Measurements from ENCODE around the gene KRT77.

The KRT77 gene

GRCh38 chr12:52659951-52660350 lies 43.4 kb downstream of the KRT77 start:
- no peak for TF ChIP-seq SIN3A (IDR thresholded peaks at IDR 0.05; ENCODE audit: borderline replicate concordance, insufficient read depth, low read length)
- TF ChIP-seq TAF1 (IDR thresholded peaks at IDR 0.05; ENCODE audit: borderline replicate concordance, insufficient read depth, low read length): no peak
- no peak for TF ChIP-seq FOXP2 (optimal IDR thresholded peaks at IDR 0.05; ENCODE audit: borderline replicate concordance, extremely low read depth, extremely low read length, insufficient read depth)
- no peak for TF ChIP-seq REST (IDR thresholded peaks at IDR 0.05; ENCODE audit: insufficient read depth in 1 of 2, low read depth in 2 of 2, low read length in 2 of 2)
- no peak for TF ChIP-seq POLR2AphosphoS5 (IDR thresholded peaks at IDR 0.05; ENCODE audit: low read depth, low read length)

- TF ChIP-seq SIN3A (IDR thresholded peaks at IDR 0.05; ENCODE audit: borderline replicate concordance, insufficient read depth, low read length): no peak
These were observed 43.9 kb downstream of the KRT77 start for GRCh38 chr12:52659395-52659794.

- no peak for TF ChIP-seq TAF1 (IDR thresholded peaks at IDR 0.05; ENCODE audit: borderline replicate concordance, insufficient read depth, low read length)
- no peak for TF ChIP-seq POLR2AphosphoS5 (IDR thresholded peaks at IDR 0.05; ENCODE audit: low read depth, low read length)
- TF ChIP-seq REST (IDR thresholded peaks at IDR 0.05; ENCODE audit: insufficient read depth in 1 of 2, low read depth in 2 of 2, low read length in 2 of 2): no peak
- no peak for TF ChIP-seq FOXP2 (optimal IDR thresholded peaks at IDR 0.05; ENCODE audit: borderline replicate concordance, extremely low read depth, extremely low read length, insufficient read depth)
- no peak for TF ChIP-seq SIN3A (IDR thresholded peaks at IDR 0.05; ENCODE audit: borderline replicate concordance, insufficient read depth, low read length)
These were observed 45.1 kb downstream of the KRT77 start for GRCh38 chr12:52658196-52658595.

GRCh38 chr12:52657250-52657902 lies 45.9 kb downstream of the KRT77 start:
- TF ChIP-seq TAF1 (IDR thresholded peaks at IDR 0.05; ENCODE audit: borderline replicate concordance, insufficient read depth, low read length): no peak
- TF ChIP-seq REST (IDR thresholded peaks at IDR 0.05; ENCODE audit: insufficient read depth in 1 of 2, low read depth in 2 of 2, low read length in 2 of 2): no peak
- no peak for TF ChIP-seq POLR2AphosphoS5 (IDR thresholded peaks at IDR 0.05; ENCODE audit: low read depth, low read length)
- TF ChIP-seq SIN3A (IDR thresholded peaks at IDR 0.05; ENCODE audit: borderline replicate concordance, insufficient read depth, low read length): no peak

GRCh38 chr12:52656616-52657015 lies 46.7 kb downstream of the KRT77 start:
- TF ChIP-seq SIN3A (IDR thresholded peaks at IDR 0.05; ENCODE audit: borderline replicate concordance, insufficient read depth, low read length): no peak
- no peak for TF ChIP-seq REST (IDR thresholded peaks at IDR 0.05; ENCODE audit: insufficient read depth in 1 of 2, low read depth in 2 of 2, low read length in 2 of 2)
- no peak for TF ChIP-seq POLR2AphosphoS5 (IDR thresholded peaks at IDR 0.05; ENCODE audit: low read depth, low read length)
- no peak for TF ChIP-seq TAF1 (IDR thresholded peaks at IDR 0.05; ENCODE audit: borderline replicate concordance, insufficient read depth, low read length)
- no peak for TF ChIP-seq FOXP2 (optimal IDR thresholded peaks at IDR 0.05; ENCODE audit: borderline replicate concordance, extremely low read depth, extremely low read length, insufficient read depth)
